GM10248 (cell line): ENCODE data around the gene CKAP5.
"Not testable (repeated sequence)": the region's sequence is repeated elsewhere in the genome, so short reads cannot be mapped to it uniquely, and the experiment has no call there.

Source experiments
- CTCF ChIA-PET: fragments of 300-600 bp; sonication (Branson Sonifier 250); formaldehyde crosslinking; extraction: SDS; loops from one replicate; lab custom pipeline; 2021; ENCODE audit warnings: antibody characterized with exemption; lab: Yijun Ruan, JAX
- POLR2A ChIA-PET: fragments of 350-650 bp; sonication (Branson Sonifier 250); formaldehyde crosslinking; extraction: SDS; loops from one replicate; lab custom pipeline; 2020; ENCODE audit warnings: antibody characterized with exemption; lab: Yijun Ruan, JAX
- DNase-seq: peaks from one replicate; pipeline ENCODE4 v3.0.0; 2012; ENCODE audit errors: extremely low spot score
- TF ChIP-seq, protein P1 (sequence below): IDR thresholded peaks from 2 replicates; pipeline ENCODE4 v1.5.1; 2012; ENCODE audit warnings: mild to moderate bottlenecking, low read depth; ENCODE audit errors: extremely low read depth, missing control alignments, control extremely low read depth

The CKAP5 gene

DNA sequence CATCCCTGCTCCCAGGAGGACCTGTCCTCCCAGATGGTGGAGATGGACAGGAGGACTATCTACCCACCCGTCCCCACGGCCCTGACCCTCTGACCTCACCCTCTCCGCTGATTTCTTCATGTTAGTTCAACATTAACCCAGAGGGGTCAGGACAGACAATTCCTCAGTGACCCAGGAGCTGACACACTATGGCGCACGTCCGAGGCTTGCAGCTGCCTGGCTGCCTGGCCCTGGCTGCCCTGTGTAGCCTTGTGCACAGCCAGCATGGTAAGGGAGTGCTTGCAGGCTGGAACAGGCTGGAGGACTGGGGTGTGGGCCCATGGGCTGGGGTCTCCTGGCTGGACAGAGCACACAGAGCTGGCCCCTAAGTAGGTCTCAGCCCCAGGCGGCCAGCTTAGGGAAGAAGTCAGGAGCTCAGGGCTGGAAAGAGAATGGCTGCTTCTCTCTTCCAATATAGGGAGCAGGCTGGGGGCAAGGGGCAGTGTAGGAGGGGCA, 127.0 kb downstream of the CKAP5 start, which contains the start of gene F2:
Gene F2 (plus strand): TSS at position 166 of the 495 bp plus-strand sequence. CDS start 23 bp downstream, at position 189.
- no peak for DNase-seq
- TF ChIP-seq, protein P1, sequence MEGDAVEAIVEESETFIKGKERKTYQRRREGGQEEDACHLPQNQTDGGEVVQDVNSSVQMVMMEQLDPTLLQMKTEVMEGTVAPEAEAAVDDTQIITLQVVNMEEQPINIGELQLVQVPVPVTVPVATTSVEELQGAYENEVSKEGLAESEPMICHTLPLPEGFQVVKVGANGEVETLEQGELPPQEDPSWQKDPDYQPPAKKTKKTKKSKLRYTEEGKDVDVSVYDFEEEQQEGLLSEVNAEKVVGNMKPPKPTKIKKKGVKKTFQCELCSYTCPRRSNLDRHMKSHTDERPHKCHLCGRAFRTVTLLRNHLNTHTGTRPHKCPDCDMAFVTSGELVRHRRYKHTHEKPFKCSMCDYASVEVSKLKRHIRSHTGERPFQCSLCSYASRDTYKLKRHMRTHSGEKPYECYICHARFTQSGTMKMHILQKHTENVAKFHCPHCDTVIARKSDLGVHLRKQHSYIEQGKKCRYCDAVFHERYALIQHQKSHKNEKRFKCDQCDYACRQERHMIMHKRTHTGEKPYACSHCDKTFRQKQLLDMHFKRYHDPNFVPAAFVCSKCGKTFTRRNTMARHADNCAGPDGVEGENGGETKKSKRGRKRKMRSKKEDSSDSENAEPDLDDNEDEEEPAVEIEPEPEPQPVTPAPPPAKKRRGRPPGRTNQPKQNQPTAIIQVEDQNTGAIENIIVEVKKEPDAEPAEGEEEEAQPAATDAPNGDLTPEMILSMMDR, result no peak
- ChIA-PET CTCF (no interaction called here), POLR2A (no interaction called here)

DNA sequence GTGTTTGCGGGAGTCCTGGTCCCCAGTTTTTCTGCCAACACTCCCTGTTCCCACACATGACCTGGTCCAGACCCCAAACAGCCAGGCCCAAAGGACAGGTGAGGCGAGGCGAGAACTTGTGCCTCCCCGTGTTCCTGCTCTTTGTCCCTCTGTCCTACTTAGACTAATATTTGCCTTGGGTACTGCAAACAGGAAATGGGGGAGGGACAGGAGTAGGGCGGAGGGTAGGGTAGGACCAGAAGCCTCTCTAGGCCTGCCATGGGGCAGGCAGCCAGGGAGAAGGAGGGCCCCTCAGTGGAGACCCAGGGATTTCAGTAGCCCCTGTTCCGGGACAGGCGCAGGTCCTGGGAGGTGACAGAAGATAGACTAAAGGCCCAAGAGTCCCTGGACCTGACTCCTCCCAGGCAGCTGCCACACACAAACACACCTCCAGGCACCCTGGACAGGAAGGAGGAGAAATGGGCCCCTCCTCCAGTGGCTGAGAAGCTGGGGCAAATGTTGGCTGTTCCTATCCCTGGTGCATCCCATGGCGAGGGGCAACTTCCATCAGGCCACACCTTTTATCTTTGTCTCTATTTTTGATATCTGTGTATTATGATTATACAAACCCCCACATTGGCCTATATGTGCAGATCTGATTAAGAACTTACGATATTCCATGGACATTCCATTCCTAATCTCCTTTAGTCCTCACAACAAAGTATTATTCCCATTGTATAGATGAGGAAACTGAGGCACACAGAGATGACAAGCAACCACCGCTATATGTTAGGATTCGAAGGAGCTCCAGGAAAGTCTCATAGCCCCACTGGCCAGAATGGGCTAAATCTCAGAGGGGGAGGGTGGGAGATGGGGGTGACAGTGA, 127.7 kb downstream of the CKAP5 start:
- ChIA-PET CTCF (no interaction called here), POLR2A (no interaction called here)
- DNase-seq, result no peak
- TF ChIP-seq, protein P1, result no peak

DNA sequence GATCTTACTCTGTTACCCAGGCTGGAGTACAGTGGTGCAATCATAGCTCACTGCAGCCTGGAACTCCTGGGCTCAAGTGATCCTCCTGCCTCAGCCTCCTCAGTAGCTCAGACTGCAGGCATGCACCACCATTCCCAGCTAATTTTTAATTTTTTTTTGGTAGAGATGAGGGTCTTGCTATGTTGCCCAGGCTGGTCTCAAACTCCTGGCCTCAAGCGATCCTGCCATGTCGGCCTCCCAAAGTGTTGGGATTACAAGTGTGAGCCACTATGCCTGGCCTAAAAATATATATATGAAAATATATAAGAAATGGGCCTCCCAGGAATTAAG, 128.3 kb downstream of the CKAP5 start:
- POLR2A ChIA-PET, DNase-seq, CTCF ChIA-PET: not testable (repeated sequence)

DNA sequence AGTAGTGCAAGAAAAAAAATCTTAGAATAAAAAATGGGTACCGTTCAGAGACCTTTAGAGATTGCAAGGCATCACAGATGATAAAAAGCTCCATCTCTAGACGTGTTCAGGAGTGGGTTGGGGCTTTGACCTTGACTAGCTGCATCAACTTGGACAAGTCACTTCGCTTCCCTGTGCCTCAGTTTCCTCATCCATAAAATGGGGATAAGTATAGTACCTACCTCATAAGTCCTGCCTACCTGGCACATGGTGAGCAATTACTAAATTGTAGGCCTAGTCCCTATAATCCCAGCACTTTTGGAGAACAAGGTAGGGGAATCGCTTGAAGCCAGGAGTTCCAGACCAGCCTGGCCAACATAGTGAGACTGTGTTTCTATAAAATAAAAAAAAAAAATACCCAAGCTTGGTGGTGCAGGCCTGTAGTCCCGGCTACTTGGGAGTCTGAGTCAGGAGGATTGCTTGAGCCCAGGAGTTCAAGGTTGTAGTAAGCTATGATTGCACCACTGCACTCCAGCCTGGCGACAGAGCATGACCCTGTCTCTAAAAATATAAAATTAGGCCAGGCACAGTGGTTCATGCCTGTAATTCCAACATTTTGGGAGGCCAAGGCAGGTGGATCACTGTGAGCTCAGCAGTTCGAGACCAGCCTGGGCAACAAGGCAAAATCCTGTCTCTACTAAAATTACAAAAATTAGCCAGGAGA, 133.1 kb downstream of the CKAP5 start:
- TF ChIP-seq, protein P1, result no peak
- DNase-seq, result no peak
- CTCF ChIA-PET, result interaction anchor here (0.8 kb wide), 1 partner anchor 8 kb away, joined by 3 read pairs; no protein-coding TSS in a partner anchor
- POLR2A ChIA-PET, result interaction anchor here (0.7 kb wide), 1 partner anchor 26 kb away, joined by 3 read pairs; no protein-coding TSS in a partner anchor

DNA sequence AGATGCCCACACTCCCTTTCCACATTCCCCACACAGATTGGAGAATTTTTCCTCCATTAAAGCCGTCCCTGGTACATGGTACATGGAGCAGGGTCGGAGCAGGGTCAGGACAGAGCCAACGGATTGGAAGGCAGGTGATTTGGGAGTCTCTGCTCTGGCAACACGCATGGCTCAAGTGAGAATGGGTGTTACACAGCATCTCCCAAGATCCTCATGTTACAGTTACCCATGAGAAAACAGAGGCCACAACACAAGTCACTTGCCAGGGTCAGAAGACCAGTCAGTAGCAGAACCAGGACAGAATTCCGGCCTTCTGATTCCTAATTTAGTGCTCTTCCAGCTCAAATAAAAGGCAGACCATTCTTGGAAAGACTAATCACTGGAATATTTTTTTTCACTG, 134.8 kb downstream of the CKAP5 start:
- ChIA-PET CTCF (interaction anchor here (1.0 kb wide), 1 partner anchor 11 kb away, joined by 3 read pairs; the partner anchor contains the start of genes ARHGAP1 and ZNF408), POLR2A (no interaction called here)
- DNase-seq, result no peak
- TF ChIP-seq, protein P1, result no peak

DNA sequence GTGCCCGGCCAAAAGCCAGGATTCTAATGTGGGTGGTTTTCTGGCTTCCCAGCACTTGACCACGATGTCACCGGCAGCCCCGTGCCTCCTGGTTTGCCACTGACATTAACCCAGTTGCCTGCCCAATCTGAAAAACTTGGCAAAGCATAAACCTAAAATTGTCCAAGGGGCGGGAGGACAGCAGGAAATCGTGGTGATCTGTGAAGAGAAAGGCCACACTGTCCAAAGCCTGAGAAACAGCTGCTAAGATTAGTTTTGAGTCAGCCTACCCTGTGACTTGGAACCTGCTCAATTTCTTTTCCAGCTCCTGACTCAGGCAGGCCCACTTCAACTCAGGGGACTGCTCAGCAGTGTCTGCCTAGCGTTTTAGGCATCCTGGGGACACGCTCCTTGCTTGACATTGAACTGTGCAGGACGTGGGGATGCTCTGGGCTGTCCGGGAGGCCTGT, 135.2 kb downstream of the CKAP5 start:
- ChIA-PET CTCF (interaction anchor here (1.0 kb wide), 1 partner anchor 10 kb away, joined by 3 read pairs; the partner anchor contains the start of genes ARHGAP1 and ZNF408), POLR2A (no interaction called here)
- DNase-seq, result no peak
- TF ChIP-seq, protein P1, result no peak

DNA sequence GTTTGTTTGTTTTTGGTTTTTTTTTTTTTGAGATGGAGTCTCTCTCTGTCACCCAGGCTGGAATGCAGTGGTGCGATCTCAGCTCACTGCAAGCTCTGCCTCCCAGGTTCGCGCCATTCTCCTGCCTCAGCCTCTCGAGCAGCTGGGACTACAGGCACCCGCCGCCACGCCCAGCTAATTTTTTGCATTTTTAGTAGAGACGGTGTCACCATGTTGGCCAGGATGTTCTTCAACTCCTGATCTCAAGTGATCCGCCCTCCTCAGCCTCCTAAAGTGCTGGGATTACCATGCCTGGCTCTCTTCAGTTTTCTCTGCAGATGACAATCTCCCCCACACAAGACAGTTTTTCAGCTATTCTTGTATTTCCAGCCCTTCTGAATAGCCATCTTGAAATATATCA, 136.7 kb downstream of the CKAP5 start:
- DNase-seq, POLR2A ChIA-PET, CTCF ChIA-PET: not testable (repeated sequence)
